ENCODE measurements around the gene OR4F15. TPM values are rescaled to one million over a fixed set of nuclear protein-coding genes. Genes with fewer than 3 reads are reported as not detected.

Gene OR4F15
- polyA plus RNA-seq, 1 of the 3 experiments (the other 2 are of a cell fraction): not detected

DNA sequence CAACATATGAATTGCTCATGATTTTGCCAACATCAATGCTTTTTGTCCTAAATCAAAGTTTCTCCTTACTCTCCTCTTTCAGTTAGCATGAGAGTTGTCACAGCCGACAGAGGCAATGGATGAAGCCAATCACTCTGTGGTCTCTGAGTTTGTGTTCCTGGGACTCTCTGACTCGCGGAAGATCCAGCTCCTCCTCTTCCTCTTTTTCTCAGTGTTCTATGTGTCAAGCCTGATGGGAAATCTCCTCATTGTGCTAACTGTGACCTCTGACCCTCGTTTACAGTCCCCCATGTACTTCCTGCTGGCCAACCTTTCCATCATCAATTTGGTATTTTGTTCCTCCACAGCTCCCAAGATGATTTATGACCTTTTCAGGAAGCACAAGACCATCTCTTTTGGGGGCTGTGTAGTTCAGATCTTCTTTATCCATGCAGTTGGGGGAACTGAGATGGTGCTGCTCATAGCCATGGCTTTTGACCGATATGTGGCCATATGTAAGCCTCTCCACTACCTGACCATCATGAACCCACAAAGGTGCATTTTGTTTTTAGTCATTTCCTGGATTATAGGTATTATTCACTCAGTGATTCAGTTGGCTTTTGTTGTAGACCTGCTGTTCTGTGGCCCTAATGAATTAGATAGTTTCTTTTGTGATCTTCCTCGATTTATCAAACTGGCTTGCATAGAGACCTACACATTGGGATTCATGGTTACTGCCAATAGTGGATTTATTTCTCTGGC lies 6.2 kb upstream of the OR4F15 start:
- TF ChIP-seq, protein P1, sequence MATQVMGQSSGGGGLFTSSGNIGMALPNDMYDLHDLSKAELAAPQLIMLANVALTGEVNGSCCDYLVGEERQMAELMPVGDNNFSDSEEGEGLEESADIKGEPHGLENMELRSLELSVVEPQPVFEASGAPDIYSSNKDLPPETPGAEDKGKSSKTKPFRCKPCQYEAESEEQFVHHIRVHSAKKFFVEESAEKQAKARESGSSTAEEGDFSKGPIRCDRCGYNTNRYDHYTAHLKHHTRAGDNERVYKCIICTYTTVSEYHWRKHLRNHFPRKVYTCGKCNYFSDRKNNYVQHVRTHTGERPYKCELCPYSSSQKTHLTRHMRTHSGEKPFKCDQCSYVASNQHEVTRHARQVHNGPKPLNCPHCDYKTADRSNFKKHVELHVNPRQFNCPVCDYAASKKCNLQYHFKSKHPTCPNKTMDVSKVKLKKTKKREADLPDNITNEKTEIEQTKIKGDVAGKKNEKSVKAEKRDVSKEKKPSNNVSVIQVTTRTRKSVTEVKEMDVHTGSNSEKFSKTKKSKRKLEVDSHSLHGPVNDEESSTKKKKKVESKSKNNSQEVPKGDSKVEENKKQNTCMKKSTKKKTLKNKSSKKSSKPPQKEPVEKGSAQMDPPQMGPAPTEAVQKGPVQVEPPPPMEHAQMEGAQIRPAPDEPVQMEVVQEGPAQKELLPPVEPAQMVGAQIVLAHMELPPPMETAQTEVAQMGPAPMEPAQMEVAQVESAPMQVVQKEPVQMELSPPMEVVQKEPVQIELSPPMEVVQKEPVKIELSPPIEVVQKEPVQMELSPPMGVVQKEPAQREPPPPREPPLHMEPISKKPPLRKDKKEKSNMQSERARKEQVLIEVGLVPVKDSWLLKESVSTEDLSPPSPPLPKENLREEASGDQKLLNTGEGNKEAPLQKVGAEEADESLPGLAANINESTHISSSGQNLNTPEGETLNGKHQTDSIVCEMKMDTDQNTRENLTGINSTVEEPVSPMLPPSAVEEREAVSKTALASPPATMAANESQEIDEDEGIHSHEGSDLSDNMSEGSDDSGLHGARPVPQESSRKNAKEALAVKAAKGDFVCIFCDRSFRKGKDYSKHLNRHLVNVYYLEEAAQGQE (IDR thresholded peaks at IDR 0.05; ENCODE audit: low read depth, low read length): no peak
- no peak for TF ChIP-seq FOXJ3 (CRISPR knock-in tag; IDR thresholded peaks at IDR 0.05)
- TF ChIP-seq MEF2A (IDR thresholded peaks at IDR 0.05; ENCODE audit: borderline replicate concordance, low read depth): no peak
- TF ChIP-seq NRF1 (IDR thresholded peaks at IDR 0.05; ENCODE audit: low read depth, low read length): no peak
- TF ChIP-seq, protein P2, sequence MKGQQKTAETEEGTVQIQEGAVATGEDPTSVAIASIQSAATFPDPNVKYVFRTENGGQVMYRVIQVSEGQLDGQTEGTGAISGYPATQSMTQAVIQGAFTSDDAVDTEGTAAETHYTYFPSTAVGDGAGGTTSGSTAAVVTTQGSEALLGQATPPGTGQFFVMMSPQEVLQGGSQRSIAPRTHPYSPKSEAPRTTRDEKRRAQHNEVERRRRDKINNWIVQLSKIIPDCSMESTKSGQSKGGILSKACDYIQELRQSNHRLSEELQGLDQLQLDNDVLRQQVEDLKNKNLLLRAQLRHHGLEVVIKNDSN (IDR thresholded peaks at IDR 0.05; ENCODE audit: borderline replicate concordance, low read depth): no peak
- TF ChIP-seq RFX5 (IDR thresholded peaks at IDR 0.05; ENCODE audit: low read length): no peak
- TF ChIP-seq JUND (IDR thresholded peaks at IDR 0.05): no peak
- TF ChIP-seq RAD21 (IDR thresholded peaks at IDR 0.05; ENCODE audit: low read length): no peak
- no peak for TF ChIP-seq TEAD4 (IDR thresholded peaks at IDR 0.05; ENCODE audit: borderline replicate concordance, insufficient read depth)
- TF ChIP-seq GATA2 (CRISPR knock-in tag; IDR thresholded peaks at IDR 0.05): no peak
- TF ChIP-seq, protein P3, sequence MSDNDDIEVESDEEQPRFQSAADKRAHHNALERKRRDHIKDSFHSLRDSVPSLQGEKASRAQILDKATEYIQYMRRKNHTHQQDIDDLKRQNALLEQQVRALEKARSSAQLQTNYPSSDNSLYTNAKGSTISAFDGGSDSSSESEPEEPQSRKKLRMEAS (IDR thresholded peaks at IDR 0.05; ENCODE audit: low read depth): no peak
- TF ChIP-seq RXRA (IDR thresholded peaks at IDR 0.05; ENCODE audit: borderline replicate concordance, low read depth): no peak
- TF ChIP-seq, protein P4, sequence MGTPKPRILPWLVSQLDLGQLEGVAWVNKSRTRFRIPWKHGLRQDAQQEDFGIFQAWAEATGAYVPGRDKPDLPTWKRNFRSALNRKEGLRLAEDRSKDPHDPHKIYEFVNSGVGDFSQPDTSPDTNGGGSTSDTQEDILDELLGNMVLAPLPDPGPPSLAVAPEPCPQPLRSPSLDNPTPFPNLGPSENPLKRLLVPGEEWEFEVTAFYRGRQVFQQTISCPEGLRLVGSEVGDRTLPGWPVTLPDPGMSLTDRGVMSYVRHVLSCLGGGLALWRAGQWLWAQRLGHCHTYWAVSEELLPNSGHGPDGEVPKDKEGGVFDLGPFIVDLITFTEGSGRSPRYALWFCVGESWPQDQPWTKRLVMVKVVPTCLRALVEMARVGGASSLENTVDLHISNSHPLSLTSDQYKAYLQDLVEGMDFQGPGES (IDR thresholded peaks at IDR 0.05; ENCODE audit: low read depth, low read length): no peak
- TF ChIP-seq GABPA (IDR thresholded peaks at IDR 0.05; ENCODE audit: low read depth): no peak
- TF ChIP-seq EZH2phosphoT487 (IDR thresholded peaks at IDR 0.05; ENCODE audit: borderline replicate concordance, low read depth): no peak
- TF ChIP-seq TCF12 (IDR thresholded peaks at IDR 0.05): no peak
- TF ChIP-seq FOSL2 (IDR thresholded peaks at IDR 0.05; ENCODE audit: borderline replicate concordance, low read depth): no peak
- TF ChIP-seq POLR2AphosphoS5 (IDR thresholded peaks at IDR 0.05; ENCODE audit: low read depth, low read length): no peak
- no peak for TF ChIP-seq NFIC (IDR thresholded peaks at IDR 0.05; ENCODE audit: borderline replicate concordance)
- TF ChIP-seq, protein P5, sequence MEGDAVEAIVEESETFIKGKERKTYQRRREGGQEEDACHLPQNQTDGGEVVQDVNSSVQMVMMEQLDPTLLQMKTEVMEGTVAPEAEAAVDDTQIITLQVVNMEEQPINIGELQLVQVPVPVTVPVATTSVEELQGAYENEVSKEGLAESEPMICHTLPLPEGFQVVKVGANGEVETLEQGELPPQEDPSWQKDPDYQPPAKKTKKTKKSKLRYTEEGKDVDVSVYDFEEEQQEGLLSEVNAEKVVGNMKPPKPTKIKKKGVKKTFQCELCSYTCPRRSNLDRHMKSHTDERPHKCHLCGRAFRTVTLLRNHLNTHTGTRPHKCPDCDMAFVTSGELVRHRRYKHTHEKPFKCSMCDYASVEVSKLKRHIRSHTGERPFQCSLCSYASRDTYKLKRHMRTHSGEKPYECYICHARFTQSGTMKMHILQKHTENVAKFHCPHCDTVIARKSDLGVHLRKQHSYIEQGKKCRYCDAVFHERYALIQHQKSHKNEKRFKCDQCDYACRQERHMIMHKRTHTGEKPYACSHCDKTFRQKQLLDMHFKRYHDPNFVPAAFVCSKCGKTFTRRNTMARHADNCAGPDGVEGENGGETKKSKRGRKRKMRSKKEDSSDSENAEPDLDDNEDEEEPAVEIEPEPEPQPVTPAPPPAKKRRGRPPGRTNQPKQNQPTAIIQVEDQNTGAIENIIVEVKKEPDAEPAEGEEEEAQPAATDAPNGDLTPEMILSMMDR (IDR thresholded peaks at IDR 0.05): no peak
- H3K9ac ChIP-seq: no peak overlapping the region
- no peaks in the 10 kb centered on the region for H3K79me2 ChIP-seq (ENCODE audit: insufficient read depth)
- H3K27ac ChIP-seq (ENCODE audit: low read depth in 2 of 2, low read length in 1 of 2): no peak overlapping the region
- H3F3A ChIP-seq (replicated peaks; ENCODE audit: insufficient read depth): peaks cover 8% of the 10 kb centered on the region
- no peak overlapping the region for H3K4me3 ChIP-seq (ENCODE audit: low read depth in 2 of 2, low read length in 1 of 2)
- peaks cover 0 to 5% of the 10 kb centered on the region in 2 experiments; a peak in 2 of 4 replicates for H3K4me1 ChIP-seq (ENCODE audit: control insufficient read depth in 1 of 2, insufficient read depth in 2 of 2, low read depth in 1 of 2, low read length in 1 of 2)
- no peaks in the 10 kb centered on the region for H3K9me3 ChIP-seq
- no peaks in the 10 kb centered on the region for H4K20me1 ChIP-seq (ENCODE audit: insufficient read depth)
- POLR2A ChIA-PET: no interaction called here
- WGBS (ENCODE audit: low lambda C conversion rate): 31% methylated on average over 6 of the region's 6 CpGs
- no peaks in the 10 kb centered on the region for H3K36me3 ChIP-seq (replicated peaks in 1 of 2; ENCODE audit: control insufficient read depth in 1 of 2, insufficient read depth in 2 of 2, low read length in 1 of 2)
- no peaks in the 10 kb centered on the region for H3K9me2 ChIP-seq
- CTCF ChIA-PET: no interaction called here
- no peaks in the 10 kb centered on the region for H3K27me3 ChIP-seq (ENCODE audit: insufficient read depth)
- H2AFZ ChIP-seq (ENCODE audit: low read depth): no peak overlapping the region
- no peak overlapping the region for H3K4me2 ChIP-seq
- DNase-seq: no peak
